ENCODE data around the gene CENPS. TPM values are rescaled to one million over a fixed set of nuclear protein-coding genes. Genes with fewer than 3 reads are reported as not detected.

Gene CENPS
- total RNA-seq, 3 donors from 2014 or later (not counting 1 experiment from before 2014, with no cell fraction given): 4.1 to 5.0 (median 4.5) TPM

GRCh38 chr1:10398734-10399443, 31.3 kb upstream of the CENPS start, which contains the start of gene PGD:
PGD (plus strand) TSS chr1:10399064; CDS start chr1:10399118, 54 bp downstream.
- DNase-seq (peak; percentile 96 to 97), ATAC-seq (peak; percentile 95 to 99 (median 95))
- Histone ChIP-seq H3K36me3 (ENCODE audit: control insufficient read depth, insufficient read depth, low read length) (peaks cover 8% of the 10 kb centered on the region), H3K9me3 (ENCODE audit: control insufficient read depth, insufficient read depth, low read length) (no peaks in the 10 kb centered on the region), H3K4me1 (ENCODE audit: control insufficient read depth, insufficient read depth, low read length) (peaks cover 18% of the 10 kb centered on the region), H3K27ac (ENCODE audit: low read length) (peak within 1 kb of the TSS; percentile 81), H3K4me3 (ENCODE audit: low read length) (peak within 1 kb of the TSS; percentile 80), H3K27me3 (ENCODE audit: control insufficient read depth, insufficient read depth, low read length) (no peaks in the 10 kb centered on the region)
- Mint-ChIP-seq H3K27me3 (ENCODE audit: low read depth in 2 of 2) (no peaks in the 10 kb centered on the region), H3K4me3 (peak within 1 kb of the TSS; percentile 94), H3K36me3 (peaks cover 4% of the 10 kb centered on the region), H3K27ac (peak within 1 kb of the TSS; percentile 83 to 87), H3K4me1 (peaks cover 15 to 19% of the 10 kb centered on the region in 2 donors), H3K9me3 (no peaks in the 10 kb centered on the region)
- intact Hi-C loops (cut with micrococcal nuclease): loop anchor here (2.0 kb wide), 2 partner anchors 30 to 76 kb away; partner anchors contain the start of gene PEX14
- WGBS (ENCODE audit: insufficient coverage): under 1% methylated on average over 76 of the region's 76 CpGs
- TF ChIP-seq CTCF (IDR thresholded peaks at IDR 0.05): no peak

DNA sequence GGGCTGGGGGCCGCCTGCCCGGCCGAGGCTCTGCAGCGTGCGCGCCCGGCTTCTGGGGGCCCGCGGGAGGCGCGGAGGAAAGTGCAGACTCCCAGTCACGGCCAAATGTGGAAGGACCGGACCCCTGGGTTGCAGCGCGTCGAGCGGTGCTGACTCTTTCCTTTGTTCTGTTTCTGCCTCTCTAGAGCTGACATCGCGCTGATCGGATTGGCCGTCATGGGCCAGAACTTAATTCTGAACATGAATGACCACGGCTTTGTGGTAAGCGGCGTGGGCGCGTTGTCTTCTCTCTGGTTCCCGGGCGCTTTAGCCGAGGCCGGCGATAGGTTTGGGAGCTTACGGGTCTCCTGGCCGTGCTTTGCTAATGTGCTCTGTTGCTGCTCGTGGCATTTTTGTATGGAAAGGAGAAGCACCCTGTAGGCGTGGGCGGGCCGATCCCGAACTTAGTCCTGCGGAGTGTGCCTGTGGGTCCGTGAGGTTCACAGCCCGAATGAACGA, 30.7 kb upstream of the CENPS start:
- WGBS (ENCODE audit: insufficient coverage): 3% methylated on average over 42 of the region's 42 CpGs
- peaks cover 5% of the 10 kb centered on the region for H3K36me3 Mint-ChIP-seq
- H3K27me3 Mint-ChIP-seq (ENCODE audit: low read depth in 2 of 2): no peaks in the 10 kb centered on the region
- peaks cover 15 to 19% of the 10 kb centered on the region in 2 donors for H3K4me1 Mint-ChIP-seq
- peak overlapping the region; percentile 93 for H3K4me3 Mint-ChIP-seq
- H3K4me3 ChIP-seq (ENCODE audit: low read length): peak overlapping the region; percentile 41
- peaks cover 18% of the 10 kb centered on the region for H3K4me1 ChIP-seq (ENCODE audit: control insufficient read depth, insufficient read depth, low read length)
- no peaks in the 10 kb centered on the region for H3K9me3 ChIP-seq (ENCODE audit: control insufficient read depth, insufficient read depth, low read length)
- H3K27me3 ChIP-seq (ENCODE audit: control insufficient read depth, insufficient read depth, low read length): no peaks in the 10 kb centered on the region
- H3K9me3 Mint-ChIP-seq: no peaks in the 10 kb centered on the region
- no peak for DNase-seq
- H3K27ac Mint-ChIP-seq: peak overlapping the region; percentile 78 to 87
- ATAC-seq: no peak
- H3K36me3 ChIP-seq (ENCODE audit: control insufficient read depth, insufficient read depth, low read length): peaks cover 12% of the 10 kb centered on the region
- TF ChIP-seq CTCF (IDR thresholded peaks at IDR 0.05): no peak
- no peak overlapping the region for H3K27ac ChIP-seq (ENCODE audit: low read length)
- intact Hi-C loops (cut with micrococcal nuclease): loop anchor here (2.0 kb wide), 2 partner anchors 29 to 75 kb away; partner anchors contain the start of gene PEX14

DNA sequence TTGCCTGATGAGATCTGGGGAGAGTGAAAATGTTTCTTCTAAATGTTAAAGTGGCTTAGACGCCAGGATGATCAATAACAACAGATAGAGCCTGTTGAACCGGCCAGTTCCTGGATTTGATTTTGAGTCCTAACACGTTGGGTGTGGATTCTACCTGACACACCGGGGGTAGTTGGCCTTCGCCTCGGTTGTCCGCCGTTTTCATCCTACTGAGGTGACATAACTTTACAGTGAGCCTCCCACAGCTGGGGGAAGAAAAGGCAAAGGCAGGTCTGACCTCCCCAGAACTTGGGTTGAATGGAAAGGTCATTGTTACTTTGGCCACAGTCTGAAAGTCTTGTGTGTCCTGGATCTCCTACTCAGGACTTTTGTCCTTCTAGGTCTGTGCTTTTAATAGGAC, 30.2 kb upstream of the CENPS start:
- Mint-ChIP-seq H3K9me3 (no peaks in the 10 kb centered on the region), H3K27me3 (ENCODE audit: low read depth in 2 of 2) (no peaks in the 10 kb centered on the region), H3K4me3 (peak overlapping the region; percentile 93), H3K36me3 (peaks cover 5% of the 10 kb centered on the region), H3K27ac (peak overlapping the region; percentile 78 to 87), H3K4me1 (peaks cover 15 to 19% of the 10 kb centered on the region in 2 donors)
- Histone ChIP-seq H3K4me1 (ENCODE audit: control insufficient read depth, insufficient read depth, low read length) (peaks cover 18% of the 10 kb centered on the region), H3K27me3 (ENCODE audit: control insufficient read depth, insufficient read depth, low read length) (no peaks in the 10 kb centered on the region), H3K9me3 (ENCODE audit: control insufficient read depth, insufficient read depth, low read length) (no peaks in the 10 kb centered on the region), H3K27ac (ENCODE audit: low read length) (no peak overlapping the region), H3K4me3 (ENCODE audit: low read length) (peak overlapping the region; percentile 41), H3K36me3 (ENCODE audit: control insufficient read depth, insufficient read depth, low read length) (peaks cover 17% of the 10 kb centered on the region)
- DNase-seq: no peak
- ATAC-seq: no peak
- 73% methylated on average over 8 of the region's 8 CpGs for WGBS (ENCODE audit: insufficient coverage)
- TF ChIP-seq CTCF (IDR thresholded peaks at IDR 0.05): no peak
- intact Hi-C loops (cut with micrococcal nuclease): no loop called here

Data from natural killer cell (primary cell).